MM.1S (cell line): ENCODE data around the gene CBLB.

Source experiments
- EZH2 ChIP-seq: fragments of 300-600 bp; sonication (generic); optimal IDR thresholded peaks from 2 replicates; pipeline ENCODE3; 2017; ENCODE audit warnings: low read depth, mild to moderate bottlenecking, antibody characterized with exemption, low read length, mixed read lengths
- EZH2phosphoT487 ChIP-seq: fragments of 300-600 bp; sonication (generic); IDR thresholded peaks from 2 replicates; pipeline ENCODE4 v1.6.1; 2018; ENCODE audit warnings: antibody characterized with exemption, low read length
- TF ChIP-seq, protein P1 (sequence below): fragments of 300-600 bp; sonication (generic); IDR thresholded peaks from 2 replicates; pipeline ENCODE4 v1.5.1; 2016; ENCODE audit warnings: antibody characterized with exemption, low read length, mixed read lengths

- TF ChIP-seq, protein P1, sequence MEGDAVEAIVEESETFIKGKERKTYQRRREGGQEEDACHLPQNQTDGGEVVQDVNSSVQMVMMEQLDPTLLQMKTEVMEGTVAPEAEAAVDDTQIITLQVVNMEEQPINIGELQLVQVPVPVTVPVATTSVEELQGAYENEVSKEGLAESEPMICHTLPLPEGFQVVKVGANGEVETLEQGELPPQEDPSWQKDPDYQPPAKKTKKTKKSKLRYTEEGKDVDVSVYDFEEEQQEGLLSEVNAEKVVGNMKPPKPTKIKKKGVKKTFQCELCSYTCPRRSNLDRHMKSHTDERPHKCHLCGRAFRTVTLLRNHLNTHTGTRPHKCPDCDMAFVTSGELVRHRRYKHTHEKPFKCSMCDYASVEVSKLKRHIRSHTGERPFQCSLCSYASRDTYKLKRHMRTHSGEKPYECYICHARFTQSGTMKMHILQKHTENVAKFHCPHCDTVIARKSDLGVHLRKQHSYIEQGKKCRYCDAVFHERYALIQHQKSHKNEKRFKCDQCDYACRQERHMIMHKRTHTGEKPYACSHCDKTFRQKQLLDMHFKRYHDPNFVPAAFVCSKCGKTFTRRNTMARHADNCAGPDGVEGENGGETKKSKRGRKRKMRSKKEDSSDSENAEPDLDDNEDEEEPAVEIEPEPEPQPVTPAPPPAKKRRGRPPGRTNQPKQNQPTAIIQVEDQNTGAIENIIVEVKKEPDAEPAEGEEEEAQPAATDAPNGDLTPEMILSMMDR = no peak
- TF ChIP-seq EZH2 (no peak), EZH2phosphoT487 (no peak)
Measured at GRCh38 chr3:105747060-105747541, 121.7 kb downstream of the CBLB start.
